ENCODE measurements around the gene OR5B21. TPM values are rescaled to one million over a fixed set of nuclear protein-coding genes. Genes with fewer than 3 reads are reported as not detected.

OR5B21 gene
- total RNA-seq, 1 donor from 2014 or later = not detected

- no peak for DNase-seq (ENCODE audit: low read depth)
- H3K4me3 ChIP-seq (ENCODE audit: low read depth, low read length) = no peak overlapping the region
- TF ChIP-seq, protein P1, sequence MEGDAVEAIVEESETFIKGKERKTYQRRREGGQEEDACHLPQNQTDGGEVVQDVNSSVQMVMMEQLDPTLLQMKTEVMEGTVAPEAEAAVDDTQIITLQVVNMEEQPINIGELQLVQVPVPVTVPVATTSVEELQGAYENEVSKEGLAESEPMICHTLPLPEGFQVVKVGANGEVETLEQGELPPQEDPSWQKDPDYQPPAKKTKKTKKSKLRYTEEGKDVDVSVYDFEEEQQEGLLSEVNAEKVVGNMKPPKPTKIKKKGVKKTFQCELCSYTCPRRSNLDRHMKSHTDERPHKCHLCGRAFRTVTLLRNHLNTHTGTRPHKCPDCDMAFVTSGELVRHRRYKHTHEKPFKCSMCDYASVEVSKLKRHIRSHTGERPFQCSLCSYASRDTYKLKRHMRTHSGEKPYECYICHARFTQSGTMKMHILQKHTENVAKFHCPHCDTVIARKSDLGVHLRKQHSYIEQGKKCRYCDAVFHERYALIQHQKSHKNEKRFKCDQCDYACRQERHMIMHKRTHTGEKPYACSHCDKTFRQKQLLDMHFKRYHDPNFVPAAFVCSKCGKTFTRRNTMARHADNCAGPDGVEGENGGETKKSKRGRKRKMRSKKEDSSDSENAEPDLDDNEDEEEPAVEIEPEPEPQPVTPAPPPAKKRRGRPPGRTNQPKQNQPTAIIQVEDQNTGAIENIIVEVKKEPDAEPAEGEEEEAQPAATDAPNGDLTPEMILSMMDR (conservative IDR thresholded peaks at IDR 0.05; ENCODE audit: low read depth, low read length) = no peak
Observed at GRCh38 chr11:58497951-58498350, 10.0 kb downstream of the OR5B21 start.

GRCh38 chr11:58495906-58496305 lies 12.0 kb downstream of the OR5B21 start:
- TF ChIP-seq, protein P1 (conservative IDR thresholded peaks at IDR 0.05; ENCODE audit: low read depth, low read length) = no peak

DNA sequence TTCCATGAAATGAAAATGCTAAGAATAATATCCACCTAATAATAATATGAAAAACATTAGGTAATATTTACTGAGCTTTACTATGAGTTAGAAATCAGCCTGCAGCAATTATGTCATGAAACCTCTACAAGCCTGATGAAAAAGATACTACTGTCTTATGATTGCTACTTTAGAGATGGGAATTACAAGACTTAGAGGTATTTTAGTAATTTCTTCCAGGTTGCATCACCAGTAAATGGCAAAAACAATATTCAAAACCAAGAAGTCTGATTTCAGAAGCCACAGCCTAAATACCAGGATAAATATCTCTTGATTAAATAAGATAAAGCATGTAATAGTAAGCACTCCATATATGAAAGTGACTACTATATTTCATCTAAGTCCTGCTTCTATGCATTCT lies 13.8 kb downstream of the OR5B21 start:
- TF ChIP-seq, protein P1 (conservative IDR thresholded peaks at IDR 0.05; ENCODE audit: low read depth, low read length) = no peak
- H3K4me3 ChIP-seq (ENCODE audit: low read depth, low read length) = no peak overlapping the region
- DNase-seq (ENCODE audit: low read depth) = no peak

More at GRCh38 chr11:58495906-58496305, 12.0 kb downstream of the OR5B21 start:
- no peak overlapping the region for H3K4me3 ChIP-seq (ENCODE audit: low read depth, low read length)
- DNase-seq (ENCODE audit: low read depth) = no peak

GRCh38 chr11:58493676-58494075 lies 14.2 kb downstream of the OR5B21 start:
- no peak for DNase-seq (ENCODE audit: low read depth)
- no peak overlapping the region for H3K4me3 ChIP-seq (ENCODE audit: low read depth, low read length)
- TF ChIP-seq, protein P1 (conservative IDR thresholded peaks at IDR 0.05; ENCODE audit: low read depth, low read length) = no peak

- TF ChIP-seq, protein P1 (conservative IDR thresholded peaks at IDR 0.05; ENCODE audit: low read depth, low read length) = no peak
- H3K4me3 ChIP-seq (ENCODE audit: low read depth, low read length) = no peak overlapping the region
- DNase-seq (ENCODE audit: low read depth) = no peak
Observed at GRCh38 chr11:58490827-58491226, 17.1 kb downstream of the OR5B21 start.

GRCh38 chr11:58487170-58487569 lies 20.7 kb downstream of the OR5B21 start:
- TF ChIP-seq, protein P1 (conservative IDR thresholded peaks at IDR 0.05; ENCODE audit: low read depth, low read length) = no peak
- DNase-seq (ENCODE audit: low read depth) = no peak
- H3K4me3 ChIP-seq (ENCODE audit: low read depth, low read length) = no peak overlapping the region

GRCh38 chr11:58485961-58486360 lies 21.9 kb downstream of the OR5B21 start:
- no peak overlapping the region for H3K4me3 ChIP-seq (ENCODE audit: low read depth, low read length)
- DNase-seq (ENCODE audit: low read depth) = no peak
- TF ChIP-seq, protein P1 (conservative IDR thresholded peaks at IDR 0.05; ENCODE audit: low read depth, low read length) = no peak
